Occipital lobe (tissue), 2 donors: ENCODE results near the gene ACSM5. TPM values are rescaled to one million over a fixed set of nuclear protein-coding genes. Genes with fewer than 3 reads are reported as not detected.
"Not testable (repeated sequence)": the region's sequence is repeated elsewhere in the genome, so short reads cannot be mapped to it uniquely, and the experiment has no call there.

Experiments used
- DNase-seq: peaks from one replicate; lab custom pipeline; 2025; lab: John Stamatoyannopoulos, UW
- total RNA-seq: library from RNA; depleted of rRNA; stranded (reverse); fragments of >200 nt; gene quantifications from one replicate; pipeline ENCODE4 v1.2.3, GENCODE V29; 2014

ACSM5 gene
- total RNA-seq, 1 donor from 2014 or later = 0.78 TPM

DNA sequence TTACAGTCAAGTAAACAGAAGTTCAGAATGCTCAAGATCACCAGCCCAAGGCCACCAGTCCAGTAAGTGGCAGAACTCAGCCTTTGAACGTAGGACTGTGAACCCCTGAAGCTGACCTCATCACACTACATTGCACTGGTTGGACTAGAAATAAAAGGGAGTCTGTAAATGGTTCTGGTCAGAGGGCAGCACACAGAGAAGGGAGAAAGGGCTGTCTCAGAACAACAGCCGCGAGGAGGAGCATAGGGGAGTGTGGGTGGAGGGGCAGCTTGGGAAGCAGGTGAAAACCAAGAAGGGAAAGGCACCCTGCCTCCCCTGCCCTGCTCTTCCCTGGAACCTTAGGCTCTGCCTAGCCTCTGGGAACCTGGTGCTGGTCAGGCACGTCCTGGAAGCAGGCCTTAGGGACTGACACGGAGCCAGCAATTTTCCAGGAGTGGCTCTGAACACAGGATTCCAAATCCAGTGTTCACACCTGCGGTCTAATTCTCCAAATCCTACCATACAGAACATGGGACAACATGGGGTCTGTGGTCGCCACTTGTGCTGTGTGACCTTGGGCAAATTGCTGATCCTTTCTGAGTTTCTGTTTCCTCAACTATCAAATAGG lies 11.8 kb upstream of the ACSM5 start:
- no peak for DNase-seq

DNA sequence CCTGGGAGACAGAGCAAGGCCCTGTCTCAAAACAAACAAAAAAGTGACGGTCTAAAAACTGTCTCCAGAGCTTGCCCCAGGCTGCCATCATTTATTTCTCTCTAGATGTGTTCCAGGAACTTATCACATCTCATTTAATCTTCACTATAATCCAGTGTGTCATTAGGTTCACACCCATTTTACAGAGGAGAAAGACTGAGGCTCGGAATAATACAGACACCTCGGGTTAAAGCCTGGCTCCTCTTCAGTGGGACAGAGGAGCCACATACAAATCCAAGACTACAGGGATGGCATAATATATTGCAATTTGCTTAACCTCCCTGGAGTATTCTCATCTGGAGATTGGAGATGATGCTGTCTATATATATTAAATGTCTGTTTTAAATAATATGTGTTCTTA lies 10.7 kb upstream of the ACSM5 start:
- no peak for DNase-seq

DNA sequence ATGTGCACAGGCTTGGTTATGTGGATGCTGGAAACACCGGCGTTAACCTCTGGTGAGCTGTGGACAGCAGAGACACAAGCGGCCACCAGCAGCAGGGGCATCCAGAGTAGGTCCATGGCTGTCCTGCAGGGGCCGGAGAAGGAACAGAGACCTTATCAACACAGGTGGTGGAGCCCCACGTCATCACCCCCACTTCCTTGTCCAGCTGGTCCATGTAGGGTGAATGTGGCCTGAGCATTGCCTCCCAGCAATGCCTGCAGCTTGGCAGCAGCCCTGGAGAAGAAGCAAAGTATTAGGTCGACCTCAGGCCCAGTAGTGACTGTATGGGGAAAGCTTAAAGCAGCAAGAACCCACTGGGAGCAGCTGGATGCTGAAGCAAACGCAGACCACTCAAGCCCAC lies 10.1 kb upstream of the ACSM5 start:
- DNase-seq = no peak

DNA sequence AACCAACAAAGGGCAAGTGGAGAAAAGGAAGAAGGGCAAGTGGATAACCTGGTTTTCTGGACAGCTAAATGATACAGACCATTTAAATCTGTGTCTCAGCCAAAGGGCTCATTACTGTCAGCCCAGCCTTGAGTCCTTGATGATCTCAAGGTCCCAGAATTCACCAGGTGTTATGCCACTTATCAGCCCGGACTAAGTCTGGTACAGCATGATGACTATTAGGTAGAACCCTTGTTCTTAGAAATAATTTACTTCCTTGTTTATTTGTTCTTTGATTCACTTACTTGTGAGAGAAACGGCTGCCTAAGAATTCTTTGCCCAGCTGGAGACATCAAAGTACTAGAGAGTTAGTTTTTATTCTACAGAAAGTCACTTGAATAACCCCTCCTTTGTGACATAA lies 8.3 kb upstream of the ACSM5 start:
- no peak for DNase-seq

DNA sequence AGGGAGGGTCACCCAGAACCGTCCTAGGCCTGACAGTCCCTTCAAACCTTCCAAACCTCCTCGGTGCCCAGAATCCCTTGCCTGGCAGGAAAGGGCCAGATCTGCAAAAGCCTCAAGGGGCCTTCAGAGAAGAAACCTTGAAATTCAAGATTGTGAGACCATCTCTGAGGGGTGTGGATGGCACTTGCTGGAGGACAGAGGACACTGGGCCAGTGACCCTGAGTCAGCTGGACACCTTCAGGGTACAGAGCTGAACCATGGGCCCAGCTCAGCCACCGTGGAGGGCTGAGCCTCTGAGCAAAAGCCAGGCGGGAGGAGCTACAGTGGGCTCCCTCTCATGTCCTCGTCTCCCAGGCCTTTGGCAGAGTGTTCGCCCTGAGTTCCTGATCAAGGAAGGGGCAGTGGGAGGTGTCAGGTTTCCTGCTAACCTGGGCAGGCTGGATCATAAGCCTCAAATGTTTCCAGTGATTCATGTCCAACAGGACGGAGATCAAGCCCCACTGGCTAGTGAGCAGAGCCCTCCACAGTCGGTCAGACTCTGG lies 7.8 kb upstream of the ACSM5 start:
- no peak for DNase-seq

DNA sequence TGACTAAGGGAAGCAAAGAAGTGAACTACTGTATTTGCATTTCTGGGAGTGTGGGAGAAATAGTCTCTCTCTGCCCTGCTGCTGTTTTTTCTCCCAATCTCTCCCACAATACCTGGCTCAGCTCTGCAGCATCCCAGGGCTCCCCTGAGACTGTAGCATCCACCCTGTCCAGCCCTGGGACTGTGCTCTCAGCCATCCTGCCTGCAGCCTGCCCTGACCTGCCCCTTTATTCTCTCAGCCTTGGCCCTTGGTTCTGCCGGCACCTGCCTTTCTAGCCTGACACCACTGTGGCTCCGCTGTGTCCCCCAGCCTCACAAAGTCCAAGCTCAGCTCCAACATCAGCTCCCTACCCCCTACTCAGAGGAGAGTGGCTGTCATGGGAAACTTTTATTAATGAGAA lies 6.7 kb upstream of the ACSM5 start:
- DNase-seq = no peak

DNA sequence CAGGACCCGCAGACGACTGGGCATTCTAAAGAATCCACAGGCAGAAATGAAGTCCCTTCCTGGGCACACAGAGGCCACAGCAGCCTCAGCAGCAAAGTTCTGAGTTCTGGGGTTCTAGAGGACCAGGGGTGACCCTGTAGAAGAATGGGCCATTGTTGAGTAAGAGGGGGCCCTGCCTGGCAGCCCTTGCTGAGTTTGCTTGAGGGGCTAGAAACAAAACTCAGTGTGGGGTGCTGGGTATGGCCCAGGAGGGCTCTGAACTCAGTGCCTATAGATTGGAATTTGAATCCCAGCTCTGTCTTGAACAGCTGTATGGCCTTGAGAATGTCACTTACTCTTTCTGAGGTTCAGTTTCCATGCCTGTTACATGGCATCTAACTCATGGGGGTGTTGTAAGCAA lies 4.7 kb upstream of the ACSM5 start, which contains the start of gene PDILT:
Gene PDILT (minus strand): TSS at position 101 of the 400 bp plus-strand sequence. CDS start 5,437 bp downstream, outside the sequence.
- DNase-seq = no peak

DNA sequence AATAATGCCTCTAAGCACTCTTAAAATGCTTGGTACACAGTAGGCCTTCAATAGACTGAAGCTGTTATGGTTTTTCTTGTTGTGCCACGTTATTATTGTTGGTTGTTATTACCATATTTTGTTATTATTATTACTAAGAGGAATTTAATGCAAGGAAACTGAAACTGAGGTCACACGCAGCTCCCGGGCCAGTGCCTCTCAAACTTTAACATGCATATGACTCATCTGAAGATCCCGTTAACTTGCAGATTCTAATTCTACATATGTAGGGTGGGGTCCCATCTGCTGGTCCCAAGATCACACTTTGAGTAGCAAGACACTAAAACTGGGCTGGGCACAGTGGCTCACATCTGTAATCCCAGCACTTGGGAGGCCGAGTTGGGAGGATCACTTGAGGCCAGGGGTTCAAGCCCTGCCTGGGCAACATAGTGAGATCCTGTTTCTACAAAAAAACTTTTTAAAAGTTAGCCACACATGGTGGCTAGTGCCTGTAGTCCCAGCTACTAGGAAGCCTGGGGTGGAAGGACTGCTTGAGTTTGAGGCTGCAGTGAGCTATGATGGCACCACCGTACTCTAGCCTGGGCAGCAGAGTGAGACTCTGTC lies 888 bp downstream of the ACSM5 start:
- no peak for DNase-seq

DNA sequence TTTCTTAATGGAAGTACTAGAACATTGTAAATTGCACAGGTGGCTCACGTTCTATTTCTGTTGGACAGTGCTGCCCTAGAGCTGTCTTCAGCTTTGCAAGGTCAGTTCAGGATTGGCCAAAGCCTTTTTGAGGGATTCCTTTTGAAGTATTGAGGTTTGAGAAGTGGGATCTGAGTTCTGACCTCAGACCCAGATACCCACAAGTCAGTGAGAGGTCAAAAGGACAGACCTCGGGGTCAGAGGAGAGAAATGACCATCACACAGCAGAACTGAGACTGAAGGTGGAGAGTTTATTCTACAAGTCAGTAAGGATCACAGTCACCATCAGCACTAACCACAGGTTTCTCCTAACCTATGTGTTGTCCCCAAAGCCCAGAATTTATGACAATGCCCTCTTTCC lies 1.7 kb downstream of the ACSM5 start:
- DNase-seq = no peak

DNA sequence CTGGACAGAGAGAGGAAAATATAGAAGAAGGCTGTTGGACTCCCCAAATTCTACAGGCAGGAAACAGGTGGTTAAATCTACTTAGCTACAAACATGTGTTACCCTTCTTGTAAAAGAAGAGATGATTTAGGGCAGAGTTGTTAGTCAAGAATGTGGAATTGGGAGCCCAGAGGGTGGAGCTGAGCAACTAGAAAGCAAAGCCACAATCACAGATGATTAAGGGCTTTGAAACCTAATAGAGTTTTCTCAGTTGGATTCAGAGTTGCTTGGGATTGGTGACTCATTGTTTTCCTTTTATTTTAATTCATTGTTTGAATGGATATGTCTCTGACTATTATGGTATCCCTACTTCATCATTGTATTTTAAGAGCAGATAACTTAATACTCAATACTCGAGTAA lies 6.2 kb downstream of the ACSM5 start:
- DNase-seq = no peak

DNA sequence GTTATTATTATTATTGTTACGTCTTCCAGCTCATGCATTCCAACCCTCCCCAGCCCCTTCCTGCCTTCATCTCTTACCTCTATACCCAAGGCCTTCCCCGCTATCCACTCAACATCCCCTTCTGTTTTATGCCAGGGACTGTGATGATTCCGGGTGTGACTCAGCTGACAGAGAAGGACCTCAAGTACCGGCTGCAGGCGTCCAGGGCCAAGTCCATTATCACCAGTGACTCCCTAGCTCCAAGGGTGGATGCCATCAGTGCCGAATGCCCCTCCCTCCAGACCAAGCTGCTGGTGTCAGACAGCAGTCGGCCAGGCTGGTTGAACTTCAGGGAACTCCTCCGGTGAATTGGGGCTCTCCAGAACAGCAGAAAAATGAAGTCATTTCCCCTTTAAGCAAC lies 9.8 kb downstream of the ACSM5 start:
- not testable (repeated sequence) for DNase-seq

DNA sequence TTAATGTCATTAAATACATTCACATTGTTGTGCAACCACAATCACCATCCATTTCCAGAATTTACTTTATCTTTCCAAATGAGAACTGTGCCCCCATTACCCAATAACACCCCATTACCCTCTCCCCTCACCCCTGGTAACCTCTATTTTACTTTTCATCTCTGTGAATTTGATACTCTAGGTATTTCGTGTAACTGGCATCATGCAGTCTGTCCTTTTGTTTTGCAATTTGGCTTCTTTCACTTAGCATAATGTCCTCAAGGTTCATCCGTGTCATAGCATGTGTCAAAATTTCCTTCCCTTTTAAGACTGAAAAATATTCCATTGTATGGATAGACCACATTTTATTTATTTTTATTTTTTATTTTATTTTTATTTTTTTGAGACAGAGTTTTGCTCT lies 12.4 kb downstream of the ACSM5 start:
- DNase-seq = not testable (repeated sequence)

DNA sequence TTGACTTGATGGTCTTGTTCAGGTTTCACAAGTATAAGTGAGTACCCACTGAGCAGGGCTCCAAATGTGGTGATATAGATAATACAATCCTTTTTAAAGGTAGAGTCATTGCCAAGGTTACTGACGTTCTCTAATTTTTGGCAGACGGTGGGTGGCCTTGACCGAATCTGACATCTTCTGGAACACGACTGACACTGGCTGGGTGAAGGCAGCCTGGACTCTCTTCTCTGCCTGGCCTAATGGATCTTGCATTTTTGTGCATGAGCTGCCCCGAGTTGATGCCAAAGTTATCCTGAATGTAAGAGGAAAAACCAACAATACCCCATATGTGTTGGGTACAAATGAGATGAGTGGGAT lies 14.4 kb downstream of the ACSM5 start:
- DNase-seq = not testable (repeated sequence)

DNA sequence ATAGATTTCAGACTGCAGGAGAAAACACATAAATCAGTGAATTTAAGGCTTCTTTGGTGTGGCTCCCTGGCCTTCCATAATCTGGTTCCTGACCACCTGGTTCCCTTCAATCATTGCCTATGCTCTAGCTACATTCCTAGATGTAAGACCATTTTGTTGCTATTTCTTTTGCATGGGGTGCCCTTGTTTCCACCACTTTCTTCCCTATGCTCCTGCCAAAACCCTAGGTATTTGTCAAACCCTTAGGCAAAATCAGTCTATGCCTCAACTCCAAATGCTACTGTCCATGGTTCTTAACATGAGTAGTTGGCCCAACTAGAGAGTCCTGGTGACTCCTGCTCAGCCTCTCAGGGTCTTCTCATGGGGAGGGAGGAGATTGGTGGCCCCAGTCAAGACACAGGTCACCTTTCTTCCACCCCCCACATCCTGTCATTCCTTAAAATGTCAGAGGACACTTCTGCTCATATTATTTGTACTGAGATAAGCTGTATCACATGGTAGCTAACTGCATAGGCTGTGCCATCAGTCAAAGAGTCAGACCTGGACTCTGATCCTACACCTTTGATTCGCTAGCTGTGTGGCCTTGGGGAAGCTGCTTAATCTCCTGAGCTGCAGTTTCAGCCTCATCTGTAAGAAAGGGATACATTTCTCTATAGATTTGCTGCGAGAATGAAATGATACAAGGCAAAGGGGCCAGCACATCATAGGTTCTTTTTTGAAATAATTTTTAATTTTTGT lies 15.0 kb downstream of the ACSM5 start:
- DNase-seq = no peak

DNA sequence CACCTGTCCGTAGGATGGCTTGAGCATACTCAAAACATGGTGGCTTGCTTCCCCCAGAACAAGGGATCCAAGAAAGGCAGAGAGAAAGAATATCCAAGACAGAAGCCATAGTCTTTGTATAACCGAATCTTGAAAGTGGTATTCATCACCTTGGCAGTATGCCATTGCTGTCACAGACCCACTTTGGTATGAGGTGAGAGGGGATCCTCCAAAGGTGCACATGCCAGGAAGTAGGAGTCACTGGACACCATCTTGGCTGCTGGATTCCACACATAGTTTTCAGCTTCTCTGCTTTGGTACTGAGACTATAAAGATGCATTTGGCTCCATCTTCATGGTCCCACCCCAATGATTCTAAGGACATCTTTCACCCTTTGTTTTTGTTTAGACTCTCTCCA lies 18.1 kb downstream of the ACSM5 start:
- not testable (repeated sequence) for DNase-seq

DNA sequence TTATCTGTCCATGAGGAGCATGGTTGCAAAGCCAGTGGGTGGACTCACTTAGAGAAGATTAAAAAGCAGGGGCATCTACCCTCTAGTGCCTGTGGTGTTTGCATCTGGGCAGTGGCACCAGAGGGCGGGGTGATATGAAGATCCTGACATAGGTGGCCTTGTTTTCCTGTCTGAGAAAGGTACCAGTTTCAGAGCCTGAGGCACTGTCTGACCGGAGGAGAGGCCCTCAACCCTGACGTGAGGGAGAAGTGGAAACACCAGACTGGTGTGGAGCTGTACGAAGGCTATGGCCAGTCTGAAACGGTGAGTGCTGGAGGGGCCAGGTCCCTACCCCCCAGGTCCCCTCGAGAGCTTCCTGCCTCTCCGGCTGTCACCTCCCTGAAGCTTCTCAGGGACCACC lies 20.2 kb downstream of the ACSM5 start:
- not testable (repeated sequence) for DNase-seq

DNA sequence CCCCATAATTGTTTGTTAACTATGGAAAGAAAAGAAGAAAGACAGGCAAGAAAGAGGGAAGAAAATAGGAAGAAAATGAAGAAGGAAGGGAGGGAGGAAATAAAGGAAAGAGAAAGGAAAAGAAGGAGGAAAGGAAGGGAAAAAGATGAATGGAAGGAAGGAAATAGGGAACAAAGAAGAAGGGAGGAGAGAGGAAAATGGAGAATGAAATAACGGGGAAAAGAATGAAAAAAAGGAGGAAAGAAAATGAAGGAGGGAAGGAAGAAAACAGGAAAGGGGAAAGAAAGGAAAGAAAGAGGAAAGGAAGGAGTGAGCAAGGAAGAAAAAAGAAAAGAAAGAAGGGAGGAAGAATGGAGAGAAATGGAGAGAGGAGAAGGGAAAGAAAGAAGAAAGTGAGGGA lies 21.1 kb downstream of the ACSM5 start:
- not testable (repeated sequence) for DNase-seq

DNA sequence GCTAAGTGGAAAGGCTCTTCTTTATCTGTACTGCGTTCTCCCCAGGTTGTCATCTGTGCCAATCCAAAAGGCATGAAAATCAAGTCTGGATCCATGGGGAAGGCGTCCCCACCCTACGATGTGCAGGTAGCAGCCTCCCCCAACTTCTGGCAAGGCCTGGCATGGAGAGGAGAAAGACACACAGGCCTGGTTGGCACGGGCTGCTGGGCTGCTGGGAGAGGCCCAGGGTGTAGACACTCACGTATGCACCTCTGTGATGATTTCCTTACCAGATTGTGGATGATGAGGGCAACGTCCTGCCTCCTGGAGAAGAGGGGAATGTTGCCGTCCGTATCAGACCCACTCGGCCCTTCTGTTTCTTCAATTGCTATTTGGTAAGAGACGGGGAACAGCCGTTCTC lies 21.6 kb downstream of the ACSM5 start:
- no peak for DNase-seq

DNA sequence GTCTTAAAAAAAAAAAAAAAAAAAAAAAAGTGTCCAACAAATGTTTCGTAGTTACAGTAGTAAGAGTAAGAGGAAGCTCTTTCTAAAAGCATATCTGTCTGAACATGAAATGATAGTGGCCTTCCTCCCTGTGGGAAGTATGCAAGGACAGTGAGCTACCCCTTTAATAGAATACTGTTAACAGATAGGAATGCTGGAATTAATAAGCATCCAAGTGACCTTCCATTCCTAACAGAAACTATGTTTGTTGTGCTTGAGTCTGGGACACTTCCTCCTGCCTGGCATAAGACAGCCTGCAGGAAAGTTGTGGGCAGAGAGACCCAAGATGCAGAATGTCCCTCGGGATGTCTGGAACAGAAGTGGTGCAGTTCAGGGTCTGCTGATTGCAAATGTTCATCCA lies 29.6 kb downstream of the ACSM5 start:
- DNase-seq = not testable (repeated sequence)

DNA sequence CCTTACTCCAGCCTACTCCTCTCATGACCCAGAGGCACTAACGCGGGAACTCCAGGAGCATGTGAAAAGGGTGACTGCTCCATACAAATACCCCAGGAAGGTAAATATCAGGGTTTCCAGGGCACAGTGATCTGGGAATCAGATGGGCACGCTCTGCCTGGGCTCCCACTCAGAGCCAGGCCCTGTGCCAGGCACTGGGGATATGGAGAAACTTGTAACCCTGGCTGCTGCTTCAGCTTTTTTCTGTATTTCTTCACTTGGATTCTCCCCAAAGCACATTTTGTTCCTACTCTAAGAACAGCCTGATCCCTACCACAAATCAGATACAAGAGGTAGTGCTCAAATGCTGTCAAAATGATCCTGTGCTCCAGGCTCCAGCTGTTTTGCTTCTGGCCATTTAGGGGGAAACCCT lies 30.5 kb downstream of the ACSM5 start:
- not testable (repeated sequence) for DNase-seq

DNA sequence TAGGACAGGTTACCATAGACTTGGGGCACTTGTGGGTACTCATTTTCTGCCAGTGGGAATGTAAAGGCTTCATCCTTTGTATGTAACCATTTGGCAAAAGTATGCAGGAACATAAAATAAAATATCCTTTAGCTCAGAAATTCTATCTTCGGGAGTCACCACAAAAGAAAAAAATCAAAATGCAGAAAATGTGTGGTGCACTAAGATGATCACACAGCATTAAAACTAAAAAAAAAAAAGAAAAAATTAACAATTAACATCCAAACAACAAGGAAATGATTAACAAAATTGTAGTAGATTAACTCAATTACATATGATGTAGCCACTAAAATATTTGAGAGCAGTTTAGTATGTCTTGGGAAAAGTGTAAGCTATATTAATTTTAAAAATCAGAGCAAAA lies 31.4 kb downstream of the ACSM5 start:
- not testable (repeated sequence) for DNase-seq

DNA sequence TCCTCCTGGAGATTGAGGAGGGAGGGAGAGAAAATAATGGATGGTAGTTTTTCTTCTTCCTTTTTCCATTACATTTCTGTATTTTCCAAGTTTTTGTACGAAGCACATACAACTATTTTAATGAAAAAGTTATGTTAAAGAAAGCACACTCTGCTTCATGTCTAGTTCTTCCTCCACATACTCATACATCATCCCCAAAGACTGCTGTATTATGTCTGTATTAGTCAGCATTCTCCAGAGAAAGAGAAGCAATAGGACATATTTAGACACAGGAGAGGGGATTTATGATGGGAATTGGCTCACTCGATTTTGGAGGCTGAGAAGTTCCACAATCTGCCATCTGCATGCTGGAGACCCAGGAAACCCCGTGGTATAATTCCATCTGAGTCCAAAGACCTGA lies 31.9 kb downstream of the ACSM5 start:
- no peak for DNase-seq

DNA sequence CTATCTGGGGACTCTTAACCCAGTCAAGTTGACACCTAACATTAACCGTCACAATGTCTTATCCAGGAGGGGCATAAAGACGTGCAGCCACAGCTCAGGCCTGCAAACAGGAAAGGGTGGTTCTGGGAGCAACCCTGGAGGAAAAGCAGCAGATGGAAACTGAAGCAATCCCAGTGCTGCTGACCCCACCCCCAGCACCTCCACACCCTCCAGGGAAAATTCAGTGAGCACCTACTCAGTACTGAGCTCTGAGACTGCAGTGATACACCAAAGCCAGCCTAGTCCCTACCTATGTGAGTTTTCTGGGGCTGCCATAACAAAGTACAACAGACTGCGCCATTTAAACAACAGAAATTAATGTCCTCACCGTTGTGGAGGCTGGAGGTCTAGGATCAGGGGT lies 32.5 kb downstream of the ACSM5 start:
- not testable (repeated sequence) for DNase-seq
